Measurements from ENCODE around the gene KIF16B. TPM values are rescaled to one million over a fixed set of nuclear protein-coding genes. Genes with fewer than 3 reads are reported as not detected.

Gene KIF16B
- total RNA-seq, 1 experiment from 2014 or later: 7.0 TPM

- TF ChIP-seq ZBTB33 (IDR thresholded peaks at IDR 0.05; ENCODE audit: extremely low read depth, insufficient replicate concordance, low read length) (no peak), POLR2A (IDR thresholded peaks at IDR 0.05; ENCODE audit: borderline replicate concordance, extremely low read depth, insufficient read depth, insufficient read length) (no peak), EZH2phosphoT487 (IDR thresholded peaks at IDR 0.05; ENCODE audit: borderline replicate concordance) (no peak), EGR1 (IDR thresholded peaks at IDR 0.05; ENCODE audit: low read depth) (no peak)
These were observed 34.4 kb upstream of the KIF16B start (continued) for GRCh38 chr20:16607364-16608276.

- BruUV-seq (replicated peaks): no TSS peak
- intact Hi-C loops (cut with micrococcal nuclease): no loop called here
- Histone ChIP-seq H2AFZ (ENCODE audit: low read depth, low read length, poor library complexity, severe bottlenecking) (no peak overlapping the region), H3K4me1 (ENCODE audit: control insufficient read depth in 1 of 2, insufficient read depth in 2 of 2, low read length in 2 of 2) (no peaks in the 10 kb centered on the region), H3K4me3 (replicated peaks in 1 of 2; ENCODE audit: low read depth in 1 of 2, low read length in 2 of 2) (no peak overlapping the region), H3K4me2 (ENCODE audit: low read length) (no peak overlapping the region), H4K20me1 (ENCODE audit: insufficient read depth) (no peaks in the 10 kb centered on the region), H3K36me3 (ENCODE audit: control insufficient read depth in 1 of 2, insufficient read depth in 2 of 2, low read length in 2 of 2) (no peaks in the 10 kb centered on the region), H3K9me2 (ENCODE audit: insufficient read depth) (no peaks in the 10 kb centered on the region), H3K27ac (ENCODE audit: low read depth, low read length) (no peak overlapping the region), H3K9me3 (ENCODE audit: control insufficient read depth in 1 of 2, insufficient read depth in 1 of 2, low read depth in 1 of 2, low read length in 2 of 2) (no peaks in the 10 kb centered on the region), H3K9ac (ENCODE audit: low read length) (no peak overlapping the region), H3K27me3 (ENCODE audit: insufficient read depth, low read length) (0 out of 2 replicates have a peak, but pooled peaks cover 5% of the 10 kb centered on the region), H3K79me2 (ENCODE audit: insufficient read depth, low read length) (no peaks in the 10 kb centered on the region)
- ATAC-seq (no peak), DNase-seq (ENCODE audit: low read depth, low spot score) (no peak)
- CTCF ChIA-PET: no interaction called here
- POLR2A ChIA-PET: no interaction called here
- RAD21 ChIA-PET (ENCODE audit: low non-redundant PET in 1 of 2, low total read pairs in 2 of 2, uncharacterized antibody in 2 of 2, unreplicated experiment in 2 of 2): no interaction called here
- TF ChIP-seq ZNF274 (IDR thresholded peaks at IDR 0.05; ENCODE audit: low read depth, low read length): no peak
- no peak for TF ChIP-seq TCF7L2 (IDR thresholded peaks at IDR 0.05; ENCODE audit: borderline replicate concordance, extremely low read depth, insufficient read depth, insufficient read length)
These were observed 33.3 kb upstream of the KIF16B start for GRCh38 chr20:16606468-16607070.
